H9 (cell line): ENCODE measurements around the gene CPAMD8. TPM values are rescaled to one million over a fixed set of nuclear protein-coding genes. Genes with fewer than 3 reads are reported as not detected.

ENCODE experiments used
- DNase-seq: peaks from one replicate; pipeline ENCODE4 v3.0.0-alpha.2; 2017
- H2AFZ ChIP-seq: one replicate; pipeline ENCODE4 v1.6.1; 2013; ENCODE audit warnings: mild to moderate bottlenecking, low read length, control low read depth, moderate library complexity
- H2AK5ac ChIP-seq: 2 replicates; pipeline ENCODE4 v1.6.1; 2013; ENCODE audit warnings: low read length, control low read depth, mixed read lengths; ENCODE audit not compliant: insufficient read length
- H2BK120ac ChIP-seq: one replicate; pipeline ENCODE4 v1.6.1; 2013; ENCODE audit warnings: low read depth, mild to moderate bottlenecking, low read length, control low read depth, inconsistent platforms; ENCODE audit not compliant: poor library complexity, severe bottlenecking
- H2BK12ac ChIP-seq: 2 replicates; pipeline ENCODE4 v1.6.1; 2013; ENCODE audit warnings: low read length, control low read depth, mixed read lengths, low read depth; ENCODE audit not compliant: insufficient read length
- H2BK15ac ChIP-seq: 2 replicates; pipeline ENCODE4 v1.6.1; 2013; ENCODE audit warnings: low read depth, low read length, control low read depth
- H2BK20ac ChIP-seq: one replicate; pipeline ENCODE4 v1.6.1; 2013; ENCODE audit warnings: low read depth, mild to moderate bottlenecking, low read length, control low read depth, inconsistent platforms; ENCODE audit not compliant: poor library complexity, severe bottlenecking
- H2BK5ac ChIP-seq: 2 replicates; pipeline ENCODE4 v1.6.1; 2013; ENCODE audit warnings: low read length, control low read depth, mixed read lengths; ENCODE audit not compliant: insufficient read length
- H3K14ac ChIP-seq: 2 replicates; pipeline ENCODE4 v1.6.1; 2013; ENCODE audit warnings: low read length, control low read depth; ENCODE audit not compliant: insufficient read depth
- H3K18ac ChIP-seq: 2 replicates; pipeline ENCODE4 v1.6.1; 2013; ENCODE audit warnings: low read depth, mild to moderate bottlenecking, mixed read lengths, low read length, control low read depth; ENCODE audit not compliant: insufficient read length
- H3K23ac ChIP-seq: 2 replicates; pipeline ENCODE4 v1.6.1; 2013; ENCODE audit warnings: low read length, control low read depth, mixed read lengths, low read depth; ENCODE audit not compliant: insufficient read length
- H3K23me2 ChIP-seq: 2 replicates; pipeline ENCODE4 v1.6.1; 2013; ENCODE audit warnings: low read depth, mild to moderate bottlenecking, mixed read lengths, low read length, control low read depth; ENCODE audit not compliant: insufficient read length, poor library complexity, severe bottlenecking
- H3K27ac ChIP-seq: 2 replicates; pipeline ENCODE4 v1.5.1; 2013; ENCODE audit warnings: low read length, control low read depth, mixed read lengths, low read depth; ENCODE audit not compliant: insufficient read length
- H3K27me3 ChIP-seq: 2 replicates; pipeline ENCODE4 v1.6.1; 2013; ENCODE audit warnings: low read length, control low read depth, inconsistent platforms; ENCODE audit not compliant: insufficient read depth
- H3K4ac ChIP-seq: 2 replicates; pipeline ENCODE4 v1.6.1; 2013; ENCODE audit warnings: low read depth, mild to moderate bottlenecking, control low read depth, inconsistent platforms, low read length, moderate library complexity
- H3K4me1 ChIP-seq: 2 replicates; pipeline ENCODE4 v1.6.1; 2013; ENCODE audit warnings: low read length, control low read depth, inconsistent platforms; ENCODE audit not compliant: insufficient read depth
- H3K4me2 ChIP-seq: 2 replicates; pipeline ENCODE4 v1.6.1; 2013; ENCODE audit warnings: low read length, control low read depth, mixed read lengths; ENCODE audit not compliant: insufficient read length, insufficient read depth
- H3K56ac ChIP-seq: 2 replicates; pipeline ENCODE4 v1.6.1; 2013; ENCODE audit warnings: low read depth, mild to moderate bottlenecking, mixed read lengths, low read length, control low read depth; ENCODE audit not compliant: insufficient read length
- H3K79me1 ChIP-seq: 2 replicates; pipeline ENCODE4 v1.6.1; 2013; ENCODE audit warnings: low read depth, mild to moderate bottlenecking, moderate library complexity, low read length, control low read depth, inconsistent platforms; ENCODE audit not compliant: insufficient read depth, poor library complexity, severe bottlenecking
- H3K79me2 ChIP-seq: 2 replicates; pipeline ENCODE4 v1.6.1; 2013; ENCODE audit warnings: low read length, control low read depth, inconsistent platforms; ENCODE audit not compliant: insufficient read depth
- H3K9ac ChIP-seq: 2 replicates; pipeline ENCODE4 v1.6.1; 2013; ENCODE audit warnings: low read length, control low read depth, mixed read lengths; ENCODE audit not compliant: insufficient read length; ENCODE audit errors: extremely low read depth
- H3K9me3 ChIP-seq: one replicate; pipeline ENCODE4 v1.6.1; 2013; ENCODE audit warnings: low read depth, low read length, inconsistent platforms; ENCODE audit not compliant: control insufficient read depth
- H3T11ph ChIP-seq: one replicate; pipeline ENCODE4 v1.6.1; 2013; ENCODE audit warnings: mild to moderate bottlenecking, low read length, control low read depth, inconsistent platforms
- H4K20me1 ChIP-seq: one replicate; pipeline ENCODE4 v1.6.1; 2013; ENCODE audit not compliant: control insufficient read depth, insufficient read length, insufficient read depth
- H4K5ac ChIP-seq: 2 replicates; pipeline ENCODE4 v1.6.1; 2013; ENCODE audit warnings: low read depth, mild to moderate bottlenecking, mixed read lengths, low read length, control low read depth; ENCODE audit not compliant: insufficient read length
- H4K8ac ChIP-seq: replicated peaks from 2 replicates; pipeline ENCODE4 v1.6.1; 2013; ENCODE audit warnings: low read length, control low read depth, mixed read lengths, low read depth; ENCODE audit not compliant: insufficient read length
- H4K91ac ChIP-seq: 2 replicates; pipeline ENCODE4 v1.6.1; 2013; ENCODE audit warnings: low read depth, mild to moderate bottlenecking, moderate library complexity, mixed read lengths, low read length, control low read depth; ENCODE audit not compliant: insufficient read length
- H3K27ac Mint-ChIP-seq, 3 experiments: 2 replicates in 2 of 3; 3 replicates in 1 of 3; pipeline ENCODE4 v1.8.0; 2020 to 2021; ENCODE audit warnings: mixed read lengths in 3 of 3, mild to moderate bottlenecking in 1 of 3, moderate library complexity in 1 of 3
- H3K27me3 Mint-ChIP-seq: 2 replicates; pipeline ENCODE4 v1.8.0; 2021; ENCODE audit warnings: low read depth, mild to moderate bottlenecking, moderate library complexity, mixed read lengths
- H3K36me3 Mint-ChIP-seq, 3 experiments: 2 replicates in 2 of 3; 3 replicates in 1 of 3; pipeline ENCODE4 v1.8.0; 2020 to 2021; ENCODE audit warnings: low read depth in 3 of 3, mixed read lengths in 3 of 3; ENCODE audit not compliant: insufficient read depth in 1 of 3
- H3K4me1 Mint-ChIP-seq, 2 experiments: 2 replicates each; pipeline ENCODE4 v1.8.0; 2020; ENCODE audit warnings: mixed read lengths in 2 of 2
- H3K4me3 Mint-ChIP-seq, 2 experiments: 2 replicates in 1 of 2; 3 replicates in 1 of 2; pipeline ENCODE4 v1.8.0; 2020 to 2021; ENCODE audit warnings: mild to moderate bottlenecking in 2 of 2, mixed read lengths in 2 of 2, moderate library complexity in 1 of 2
- H3K9me3 Mint-ChIP-seq, 2 experiments: 2 replicates in 1 of 2; 3 replicates in 1 of 2; pipeline ENCODE4 v1.8.0; 2020; ENCODE audit warnings: mild to moderate bottlenecking in 2 of 2, mixed read lengths in 2 of 2, moderate library complexity in 1 of 2
- WGBS: extraction: QIAGEN DNeasy Blood & Tissue Kit; methylation state at CpG from one replicate; pipeline ENCODE4 v1.1.7; 2013; ENCODE audit warnings: missing lambda C conversion rate, low lambda C conversion rate, mixed read lengths; ENCODE audit not compliant: insufficient read length; ENCODE audit errors: extremely low coverage; 5-methylcytosine and 5-hydroxymethylcytosine counted together
- total RNA-seq: library from RNA; stranded (reverse); gene quantifications from 2 replicates; pipeline ENCODE4 v1.2.1, GENCODE V29; 2021
- TF ChIP-seq, protein P1 (sequence below): fragments of 200-600 bp; sonication (generic); conservative IDR thresholded peaks from 3 replicates; pipeline ENCODE4 v1.8.0; 2021; ENCODE audit warnings: antibody characterized with exemption, mild to moderate bottlenecking

CPAMD8 gene
- total RNA-seq, 1 experiment from 2014 or later, result 12.0 TPM

GRCh38 chr19:16946951-16947940 lies 79.4 kb downstream of the CPAMD8 start:
- H3K36me3 Mint-ChIP-seq, result peaks cover 6 to 7% (median 6%) of the 10 kb centered on the region in 3 experiments; a peak in 6 of 7 replicates
- H3K79me2 ChIP-seq, result no peaks in the 10 kb centered on the region
- no peaks in the 10 kb centered on the region for H3K4me1 ChIP-seq
- no peaks in the 10 kb centered on the region for H4K20me1 ChIP-seq
- H4K8ac ChIP-seq, result no peak overlapping the region
- H3K14ac ChIP-seq, result no peak overlapping the region
- H4K5ac ChIP-seq, result no peak overlapping the region
- no peak overlapping the region for H3T11ph ChIP-seq
- no peak overlapping the region for H3K4me2 ChIP-seq
- no peak overlapping the region for H3K27ac ChIP-seq
- no peak overlapping the region for H3K23ac ChIP-seq
- H3K18ac ChIP-seq, result no peak overlapping the region
- H2AFZ ChIP-seq, result no peak overlapping the region
- no peak overlapping the region for H3K4ac ChIP-seq
- no peak overlapping the region for H4K91ac ChIP-seq
- no peaks in the 10 kb centered on the region for H3K79me1 ChIP-seq
- TF ChIP-seq, protein P1, sequence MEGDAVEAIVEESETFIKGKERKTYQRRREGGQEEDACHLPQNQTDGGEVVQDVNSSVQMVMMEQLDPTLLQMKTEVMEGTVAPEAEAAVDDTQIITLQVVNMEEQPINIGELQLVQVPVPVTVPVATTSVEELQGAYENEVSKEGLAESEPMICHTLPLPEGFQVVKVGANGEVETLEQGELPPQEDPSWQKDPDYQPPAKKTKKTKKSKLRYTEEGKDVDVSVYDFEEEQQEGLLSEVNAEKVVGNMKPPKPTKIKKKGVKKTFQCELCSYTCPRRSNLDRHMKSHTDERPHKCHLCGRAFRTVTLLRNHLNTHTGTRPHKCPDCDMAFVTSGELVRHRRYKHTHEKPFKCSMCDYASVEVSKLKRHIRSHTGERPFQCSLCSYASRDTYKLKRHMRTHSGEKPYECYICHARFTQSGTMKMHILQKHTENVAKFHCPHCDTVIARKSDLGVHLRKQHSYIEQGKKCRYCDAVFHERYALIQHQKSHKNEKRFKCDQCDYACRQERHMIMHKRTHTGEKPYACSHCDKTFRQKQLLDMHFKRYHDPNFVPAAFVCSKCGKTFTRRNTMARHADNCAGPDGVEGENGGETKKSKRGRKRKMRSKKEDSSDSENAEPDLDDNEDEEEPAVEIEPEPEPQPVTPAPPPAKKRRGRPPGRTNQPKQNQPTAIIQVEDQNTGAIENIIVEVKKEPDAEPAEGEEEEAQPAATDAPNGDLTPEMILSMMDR, result no peak
- no peak overlapping the region for H3K56ac ChIP-seq
- no peak overlapping the region for H2BK5ac ChIP-seq
- no peak overlapping the region for H2BK20ac ChIP-seq
- H3K27me3 Mint-ChIP-seq, result no peaks in the 10 kb centered on the region
- no peak overlapping the region for H2BK12ac ChIP-seq
- no peak overlapping the region for H2BK15ac ChIP-seq
- no peaks in the 10 kb centered on the region for H3K23me2 ChIP-seq
- H3K4me1 Mint-ChIP-seq, result peaks cover 0 to 2% of the 10 kb centered on the region in 2 experiments; a peak in 1 of 4 replicates
- peak overlapping the region in 1 of 3 experiments; percentile 87; a peak in 1 of 7 replicates for H3K27ac Mint-ChIP-seq
- H3K27me3 ChIP-seq, result no peaks in the 10 kb centered on the region
- no CpG with 5 or more reads among the region's 16 CpGs for WGBS
- no peak overlapping the region for H3K9ac ChIP-seq
- H3K9me3 Mint-ChIP-seq, result peaks cover 0 to 7% of the 10 kb centered on the region in 2 experiments; a peak in 4 of 5 replicates
- no peak overlapping the region for H2BK120ac ChIP-seq
- DNase-seq, result no peak
- H3K4me3 Mint-ChIP-seq, result no peak overlapping the region
- H3K9me3 ChIP-seq, result no peaks in the 10 kb centered on the region
- H2AK5ac ChIP-seq, result no peak overlapping the region
